Left ventricle myocardium inferior (tissue), 1 donor: ENCODE results near the gene PSMG4. TPM values are rescaled to one million over a fixed set of nuclear protein-coding genes. Genes with fewer than 3 reads are reported as not detected.
A peak's percentile ranks its signal among the peaks of the same experiment; 100 is the strongest.

Experiments
- DNase-seq: peaks from one replicate; pipeline ENCODE4 v3.0.0-alpha.2; 2020
- H3K27ac ChIP-seq: fragments of 200-600 bp; replicated peaks from 2 replicates; pipeline ENCODE4 v1.8.0; 2021
- H3K27me3 ChIP-seq: fragments of 200-600 bp; 2 replicates; pipeline ENCODE4 v1.8.0; 2021; ENCODE audit warnings: low read depth
- H3K36me3 ChIP-seq: fragments of 200-600 bp; 2 replicates; pipeline ENCODE4 v1.8.0; 2021
- H3K4me1 ChIP-seq: fragments of 200-600 bp; 2 replicates; pipeline ENCODE4 v1.8.0; 2021
- H3K4me3 ChIP-seq: fragments of 200-600 bp; 2 replicates; pipeline ENCODE4 v1.8.0; 2021; ENCODE audit warnings: mild to moderate bottlenecking, moderate library complexity
- H3K9me3 ChIP-seq: fragments of 200-600 bp; replicated peaks from 2 replicates; pipeline ENCODE4 v1.8.0; 2021
- CTCF ChIP-seq: fragments of 200-600 bp; IDR thresholded peaks from 2 replicates; pipeline ENCODE4 v1.8.0; 2021; ENCODE audit warnings: antibody characterized with exemption, mild to moderate bottlenecking, borderline replicate concordance
- intact Hi-C: fragments of 100-400 bp; cut with micrococcal nuclease; formaldehyde crosslinking; loops from one replicate; pipeline ENCODE4 v1.11.0; 2022
- total RNA-seq: library from RNA; stranded (reverse); fragmentation: NEBNext Ultra II Directional; extraction: Animal tissue kit (Norgen Biotek cat#: 25700); gene quantifications from one replicate; pipeline ENCODE4 v1.2.1, GENCODE V29; 2021
- donor health status: DM: no; HTN: yes; CAD: no; lungs with severe emphysema.

PSMG4 gene
- total RNA-seq, 1 donor from 2014 or later = 11.2 TPM

- Histone ChIP-seq H3K4me3 (peak overlapping the region; percentile 93), H3K4me1 (peaks cover 47% of the 10 kb centered on the region), H3K9me3 (no peaks in the 10 kb centered on the region), H3K27ac (peak overlapping the region; percentile 85), H3K27me3 (no peaks in the 10 kb centered on the region), H3K36me3 (peaks cover 2% of the 10 kb centered on the region)
- intact Hi-C loops = no loop called here
- TF ChIP-seq CTCF = no peak
- DNase-seq = no peak
Observed at GRCh38 chr6:3258201-3258600, 546 bp upstream of the PSMG4 start.

GRCh38 chr6:3259491-3259958 is 778 bp downstream of the PSMG4 start:
- peaks cover 15% of the 10 kb centered on the region for H3K36me3 ChIP-seq
- peak overlapping the region; percentile 93 for H3K4me3 ChIP-seq
- H3K27ac ChIP-seq = peak overlapping the region; percentile 85
- H3K27me3 ChIP-seq = no peaks in the 10 kb centered on the region
- H3K9me3 ChIP-seq = no peaks in the 10 kb centered on the region
- TF ChIP-seq CTCF = no peak
- H3K4me1 ChIP-seq = peaks cover 60% of the 10 kb centered on the region
- DNase-seq = peak; percentile 31
- intact Hi-C loops = no loop called here

GRCh38 chr6:3260296-3260695 is 1.5 kb downstream of the PSMG4 start:
- no peak for TF ChIP-seq CTCF
- Histone ChIP-seq H3K27me3 (no peaks in the 10 kb centered on the region), H3K36me3 (peaks cover 18% of the 10 kb centered on the region), H3K4me1 (peaks cover 60% of the 10 kb centered on the region), H3K4me3 (peak overlapping the region; percentile 93), H3K27ac (no peak overlapping the region), H3K9me3 (no peaks in the 10 kb centered on the region)
- DNase-seq = no peak
- intact Hi-C loops = no loop called here

- H3K36me3 ChIP-seq = peaks cover 18% of the 10 kb centered on the region
- peaks cover 60% of the 10 kb centered on the region for H3K4me1 ChIP-seq
- H3K4me3 ChIP-seq = peak overlapping the region; percentile 93
- DNase-seq = no peak
- TF ChIP-seq CTCF = no peak
- no peak overlapping the region for H3K27ac ChIP-seq
- intact Hi-C loops = no loop called here
- H3K9me3 ChIP-seq = no peaks in the 10 kb centered on the region
- no peaks in the 10 kb centered on the region for H3K27me3 ChIP-seq
Observed at GRCh38 chr6:3260772-3261517, 2.2 kb downstream of the PSMG4 start.

GRCh38 chr6:3261518-3261820 is 2.7 kb downstream of the PSMG4 start:
- TF ChIP-seq CTCF = no peak
- no peak overlapping the region for H3K4me3 ChIP-seq
- H3K27me3 ChIP-seq = no peaks in the 10 kb centered on the region
- no peaks in the 10 kb centered on the region for H3K9me3 ChIP-seq
- H3K4me1 ChIP-seq = peaks cover 60% of the 10 kb centered on the region
- H3K27ac ChIP-seq = no peak overlapping the region
- intact Hi-C loops = no loop called here
- no peak for DNase-seq
- H3K36me3 ChIP-seq = peaks cover 18% of the 10 kb centered on the region
